OCI-LY3 (cell line): ENCODE data around the gene GRM8.
A peak's percentile ranks its signal among the peaks of the same experiment; 100 is the strongest.

ENCODE experiments used
- H2AFZ ChIP-seq: fragments of 200-600, 300-600 bp; shearing (Covaris generic); 2 replicates; pipeline ENCODE4 v1.6.0; 2014; ENCODE audit warnings: antibody characterized with exemption, low read depth, low read length
- H3K27ac ChIP-seq: fragments of 200-600, 300-600 bp; sonication (generic); 2 replicates; pipeline ENCODE4 v1.5.1; 2014; ENCODE audit warnings: mild to moderate bottlenecking, low read length, moderate library complexity, mixed read lengths
- H3K27me3 ChIP-seq: fragments of 200-600, 300-600 bp; sonication (generic); 2 replicates; pipeline ENCODE4 v1.6.1; 2014; ENCODE audit warnings: low read depth, low read length, mixed read lengths
- H3K36me3 ChIP-seq: fragments of 200-600, 300-600 bp; sonication (generic); replicated peaks from 2 replicates; pipeline ENCODE3; 2014; ENCODE audit warnings: low read depth, low read length, mixed read lengths
- H3K4me1 ChIP-seq: fragments of 300-600, 200-600 bp; sonication (generic); 2 replicates; pipeline ENCODE4 v1.6.1; 2014; ENCODE audit warnings: low read length, mixed read lengths
- H3K4me2 ChIP-seq: fragments of 200-600, 300-600 bp; sonication (generic); 2 replicates; pipeline ENCODE4 v1.6.1; 2014; ENCODE audit warnings: low read length, mixed read lengths
- H3K4me3 ChIP-seq: fragments of 300-600, 200-600 bp; sonication (generic); 2 replicates; pipeline ENCODE4 v1.5.1; 2014; ENCODE audit warnings: antibody characterized with exemption, mild to moderate bottlenecking, low read length, moderate library complexity
- H3K79me2 ChIP-seq: fragments of 300-600, 200-600 bp; shearing (Covaris generic); 2 replicates; pipeline ENCODE4 v1.6.1; 2014; ENCODE audit warnings: mild to moderate bottlenecking, low read length, mixed read lengths
- H3K9ac ChIP-seq: fragments of 300-600, 200-600 bp; shearing (Covaris generic); 2 replicates; pipeline ENCODE4 v1.6.0; 2014; ENCODE audit warnings: mild to moderate bottlenecking, low read length, moderate library complexity
- H3K9me3 ChIP-seq: fragments of 200-600, 300-600 bp; shearing (Covaris generic); 2 replicates; pipeline ENCODE4 v1.6.1; 2014; ENCODE audit warnings: low read length, mixed read lengths; ENCODE audit not compliant: insufficient read depth
- H4K20me1 ChIP-seq: fragments of 200-600, 300-600 bp; sonication (generic); 2 replicates; pipeline ENCODE4 v1.6.1; 2016; ENCODE audit warnings: low read length, mixed read lengths; ENCODE audit not compliant: insufficient read depth
- CTCF ChIP-seq: fragments of 200-600, 300-600 bp; sonication (generic); IDR thresholded peaks from 2 replicates; pipeline ENCODE4 v1.5.1; 2014; ENCODE audit warnings: antibody characterized with exemption, low read length, low read depth
- EZH2phosphoT487 ChIP-seq: fragments of 200-600 bp; shearing (Covaris generic); IDR thresholded peaks from 2 replicates; pipeline ENCODE4 v1.6.1; 2018; ENCODE audit warnings: antibody characterized with exemption, mixed run types, low read depth

Gene GRM8

DNA sequence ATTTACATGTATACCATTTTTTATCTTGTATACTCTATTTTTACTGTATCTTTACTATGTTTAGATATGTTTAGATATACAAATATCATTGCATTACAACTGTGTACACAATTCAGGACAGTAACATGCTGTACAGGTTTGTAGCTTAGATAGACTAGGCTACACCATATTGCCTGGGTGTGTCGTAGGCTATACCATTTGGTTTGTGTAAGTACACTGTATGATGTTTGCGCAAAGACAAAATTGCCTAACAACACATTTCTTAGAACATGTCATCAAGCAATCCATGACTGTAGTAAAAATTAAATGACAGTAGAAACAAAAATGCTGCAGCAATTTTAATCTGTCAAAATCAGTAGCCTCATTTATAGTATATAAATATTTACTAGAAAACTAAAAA lies 812.2 kb downstream of the GRM8 start:
- no peak overlapping the region for H3K4me3 ChIP-seq
- no peaks in the 10 kb centered on the region for H3K79me2 ChIP-seq
- H3K27ac ChIP-seq, result no peak overlapping the region
- no peak overlapping the region for H3K9ac ChIP-seq
- no peaks in the 10 kb centered on the region for H3K27me3 ChIP-seq
- no peak for TF ChIP-seq CTCF
- no peak for TF ChIP-seq EZH2phosphoT487
- H3K36me3 ChIP-seq, result no peaks in the 10 kb centered on the region
- no peaks in the 10 kb centered on the region for H3K4me1 ChIP-seq
- H3K4me2 ChIP-seq, result no peak overlapping the region
- no peaks in the 10 kb centered on the region for H4K20me1 ChIP-seq
- H3K9me3 ChIP-seq, result no peaks in the 10 kb centered on the region
- H2AFZ ChIP-seq, result no peak overlapping the region

- no peak for TF ChIP-seq EZH2phosphoT487
- no peak for TF ChIP-seq CTCF
- Histone ChIP-seq H2AFZ (no peak overlapping the region), H3K27ac (no peak overlapping the region)
Measured at GRCh38 chr7:126436213-126436868, 816.4 kb downstream of the GRM8 start.

DNA sequence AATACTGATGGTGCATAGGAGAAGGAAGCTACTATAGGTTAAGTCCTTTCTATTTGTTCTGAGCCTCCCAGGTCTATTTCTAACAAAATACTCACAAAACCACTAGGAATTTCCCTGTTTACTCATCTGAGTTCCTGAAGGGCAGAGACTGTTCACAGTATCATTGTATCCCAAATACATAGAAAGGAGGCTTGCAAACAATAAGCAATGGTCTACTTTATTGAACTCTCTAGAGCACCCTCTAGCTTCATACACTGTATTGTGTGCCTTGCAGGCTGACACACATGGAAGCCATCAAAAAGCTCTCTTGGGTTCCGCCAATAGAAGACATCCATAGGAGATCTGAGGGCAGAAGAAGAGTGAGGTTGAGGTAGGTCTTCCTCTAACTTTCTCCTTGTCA lies 826.1 kb downstream of the GRM8 start:
- Histone ChIP-seq H3K79me2 (no peaks in the 10 kb centered on the region), H3K4me2 (no peak overlapping the region), H3K27me3 (no peaks in the 10 kb centered on the region), H3K9me3 (no peaks in the 10 kb centered on the region), H3K4me1 (no peaks in the 10 kb centered on the region), H3K27ac (no peak overlapping the region), H4K20me1 (no peaks in the 10 kb centered on the region), H3K36me3 (no peaks in the 10 kb centered on the region), H3K9ac (no peak overlapping the region), H3K4me3 (no peak overlapping the region), H2AFZ (no peak overlapping the region)
- TF ChIP-seq CTCF (peak; percentile 28; the same call in 1 of the 2 replicates), EZH2phosphoT487 (no peak)

More at GRCh38 chr7:126436213-126436868, 816.4 kb downstream of the GRM8 start:
- Histone ChIP-seq H3K4me1 (no peaks in the 10 kb centered on the region), H3K9me3 (no peaks in the 10 kb centered on the region), H3K79me2 (no peaks in the 10 kb centered on the region), H4K20me1 (no peaks in the 10 kb centered on the region), H3K4me3 (no peak overlapping the region), H3K9ac (no peak overlapping the region), H3K36me3 (no peaks in the 10 kb centered on the region), H3K4me2 (no peak overlapping the region), H3K27me3 (no peaks in the 10 kb centered on the region)

- H3K9me3 ChIP-seq, result no peaks in the 10 kb centered on the region
- H3K27ac ChIP-seq, result no peak overlapping the region
- no peak overlapping the region for H3K4me3 ChIP-seq
- no peaks in the 10 kb centered on the region for H4K20me1 ChIP-seq
- H3K4me2 ChIP-seq, result no peak overlapping the region
- no peaks in the 10 kb centered on the region for H3K79me2 ChIP-seq
- H3K27me3 ChIP-seq, result no peaks in the 10 kb centered on the region
- no peaks in the 10 kb centered on the region for H3K4me1 ChIP-seq
- no peak for TF ChIP-seq CTCF
- TF ChIP-seq EZH2phosphoT487, result no peak
- no peak overlapping the region for H3K9ac ChIP-seq
- no peak overlapping the region for H2AFZ ChIP-seq
- H3K36me3 ChIP-seq, result no peaks in the 10 kb centered on the region
Measured at GRCh38 chr7:126424985-126425384, 827.8 kb downstream of the GRM8 start.
